CD4-positive, alpha-beta memory T cell (primary cell): ENCODE results near the gene HTR3B. TPM values are rescaled to one million over a fixed set of nuclear protein-coding genes. Genes with fewer than 3 reads are reported as not detected.

Source experiments
- CTCF ChIA-PET: fragments of 350-600 bp; sonication (Branson Sonifier 250); formaldehyde crosslinking; loops from one replicate; lab custom pipeline; 2021; ENCODE audit warnings: inconsistent platforms; ENCODE audit not compliant: partially characterized antibody; lab: Charles Lee
- POLR2A ChIA-PET: fragments of 350-600 bp; sonication (Branson Sonifier 250); formaldehyde crosslinking; loops from one replicate; lab custom pipeline; 2021; ENCODE audit not compliant: partially characterized antibody; lab: Charles Lee
- DNase-seq, 5 donors: peaks; one replicate each; pipeline versions ENCODE4 v3.0.0 to v3.0.0-alpha.2; 2020 to 2022; ENCODE audit warnings: mixed read lengths in 1 of 5
- H3K27ac ChIP-seq: one replicate; pipeline ENCODE4 v1.7.0; 2013; ENCODE audit warnings: low read depth, low read length
- H3K27me3 ChIP-seq: 2 replicates; pipeline ENCODE4 v1.7.0; 2013; ENCODE audit warnings: mild to moderate bottlenecking, low read length, moderate library complexity; ENCODE audit not compliant: insufficient read depth
- H3K36me3 ChIP-seq: 2 replicates; pipeline ENCODE4 v1.7.0; 2013; ENCODE audit warnings: mild to moderate bottlenecking, low read length, moderate library complexity; ENCODE audit not compliant: insufficient read depth
- H3K4me1 ChIP-seq: 2 replicates; pipeline ENCODE4 v1.7.0; 2013; ENCODE audit warnings: mild to moderate bottlenecking, low read length, moderate library complexity; ENCODE audit not compliant: insufficient read depth
- H3K4me3 ChIP-seq, 2 donors: one replicate each; pipeline ENCODE4 v1.7.0; 2013; ENCODE audit warnings: low read length in 2 of 2, mild to moderate bottlenecking in 1 of 2
- H3K9me3 ChIP-seq, 2 donors: one replicate each; pipeline ENCODE4 v1.7.0; 2013; ENCODE audit warnings: low read length in 2 of 2, control low read depth in 1 of 2; ENCODE audit not compliant: control insufficient read depth in 1 of 2
- H3K27ac Mint-ChIP-seq, 7 donors: one replicate each; pipeline ENCODE4 v1.8.0; 2020 to 2021; ENCODE audit warnings: mixed read lengths in 7 of 7, mild to moderate bottlenecking in 6 of 7, inconsistent platforms in 3 of 7, moderate library complexity in 3 of 7
- H3K27me3 Mint-ChIP-seq, 2 donors: one replicate each; pipeline ENCODE4 v1.8.0; 2020 to 2021; ENCODE audit warnings: mixed read lengths in 2 of 2
- H3K36me3 Mint-ChIP-seq, 2 donors: one replicate each; pipeline ENCODE4 v1.8.0; 2020 to 2021; ENCODE audit warnings: mixed read lengths in 2 of 2, inconsistent platforms in 1 of 2, mild to moderate bottlenecking in 1 of 2
- H3K4me1 Mint-ChIP-seq, 4 donors: one replicate each; pipeline ENCODE4 v1.8.0; 2020 to 2021; ENCODE audit warnings: mixed read lengths in 4 of 4, mild to moderate bottlenecking in 1 of 4
- H3K4me3 Mint-ChIP-seq, 8 donors: one replicate each; pipeline ENCODE4 v1.8.0; 2020 to 2021; ENCODE audit warnings: mixed read lengths in 8 of 8, mild to moderate bottlenecking in 7 of 8, moderate library complexity in 6 of 8, inconsistent platforms in 3 of 8
- H3K9me3 Mint-ChIP-seq, 8 donors: one replicate each; pipeline ENCODE4 v1.8.0; 2020 to 2021; ENCODE audit warnings: mixed read lengths in 8 of 8, mild to moderate bottlenecking in 5 of 8, inconsistent platforms in 3 of 8, moderate library complexity in 1 of 8
- intact Hi-C: fragments of 100-400 bp; cut with micrococcal nuclease; formaldehyde crosslinking; loops from one replicate; pipeline ENCODE4 v1.15.1; 2023
- polyA plus RNA-seq, 2 donors: library from polyadenylated mRNA; unstranded; fragments of 300-500 nt; fragmentation: Illumina TruSeq; gene quantifications; one replicate each; pipeline ENCODE4 v1.2.3, GENCODE V29; 2021
- total RNA-seq, 2 experiments: library from RNA; stranded (reverse); gene quantifications; one replicate each; pipeline ENCODE4 v1.2.3, GENCODE V29; 2021

HTR3B gene
- total and polyA plus RNA-seq, 4 experiments from 2014 or later: not detected

- H3K36me3 ChIP-seq: no peaks in the 10 kb centered on the region
- no peaks in the 10 kb centered on the region for H3K9me3 ChIP-seq
- H3K4me1 ChIP-seq: no peaks in the 10 kb centered on the region
- H3K4me3 Mint-ChIP-seq: no peak overlapping the region
- no peak for DNase-seq
- POLR2A ChIA-PET: no interaction called here
- intact Hi-C loops: no loop called here
- H3K36me3 Mint-ChIP-seq: no peaks in the 10 kb centered on the region
- peaks cover 7% of the 10 kb centered on the region for H3K27me3 ChIP-seq
- no peak overlapping the region for H3K27ac Mint-ChIP-seq
- H3K4me3 ChIP-seq: no peak overlapping the region
- no peaks in the 10 kb centered on the region for H3K4me1 Mint-ChIP-seq
- H3K27me3 Mint-ChIP-seq: peaks cover 16 to 25% of the 10 kb centered on the region in 2 donors
- H3K27ac ChIP-seq: no peak overlapping the region
- CTCF ChIA-PET: interaction anchor here (14.9 kb wide), 1 partner anchor 275 kb away, joined by 320 read pairs; no protein-coding TSS in a partner anchor
- H3K9me3 Mint-ChIP-seq: no peaks in the 10 kb centered on the region
Measured at GRCh38 chr11:113986351-113987140, 82.0 kb downstream of the HTR3B start.

GRCh38 chr11:113989381-113989780 is 84.8 kb downstream of the HTR3B start:
- Histone ChIP-seq H3K27me3 (no peaks in the 10 kb centered on the region), H3K36me3 (no peaks in the 10 kb centered on the region), H3K4me3 (no peak overlapping the region), H3K9me3 (no peaks in the 10 kb centered on the region), H3K27ac (no peak overlapping the region), H3K4me1 (no peaks in the 10 kb centered on the region)
- CTCF ChIA-PET: interaction anchor here (0.6 to 14.9 kb wide), 2 partner anchors 14 to 272 kb away, joined by 4 to 320 read pairs; no protein-coding TSS in a partner anchor
- Mint-ChIP-seq H3K4me3 (no peak overlapping the region), H3K36me3 (no peaks in the 10 kb centered on the region), H3K4me1 (no peaks in the 10 kb centered on the region), H3K27ac (no peak overlapping the region), H3K9me3 (no peaks in the 10 kb centered on the region), H3K27me3 (peaks cover 16 to 30% of the 10 kb centered on the region in 2 donors)
- no peak for DNase-seq
- intact Hi-C loops: no loop called here
- POLR2A ChIA-PET: no interaction called here

GRCh38 chr11:113989916-113990315 is 85.3 kb downstream of the HTR3B start:
- intact Hi-C loops: loop anchor here (5.0 kb wide), 2 partner anchors 93 to 202 kb away; no protein-coding TSS in a partner anchor

GRCh38 chr11:113991170-113991569 is 86.6 kb downstream of the HTR3B start:
- peaks cover 0 to 1% (median 0%) of the 10 kb centered on the region in 4 donors for H3K4me1 Mint-ChIP-seq
- peak in 1 of 5 donors; percentile 10 for DNase-seq
- Histone ChIP-seq H3K27me3 (no peaks in the 10 kb centered on the region), H3K4me1 (no peaks in the 10 kb centered on the region), H3K36me3 (no peaks in the 10 kb centered on the region), H3K9me3 (no peaks in the 10 kb centered on the region), H3K27ac (no peak overlapping the region), H3K4me3 (no peak overlapping the region)
- H3K4me3 Mint-ChIP-seq: no peak overlapping the region
- CTCF ChIA-PET: interaction anchor here (0.9 to 14.9 kb wide), 2 partner anchors 11 to 271 kb away, joined by 3 to 320 read pairs; no protein-coding TSS in a partner anchor
- H3K36me3 Mint-ChIP-seq: no peaks in the 10 kb centered on the region
- peaks cover 10 to 24% of the 10 kb centered on the region in 2 donors for H3K27me3 Mint-ChIP-seq
- intact Hi-C loops: loop anchor here (5.0 kb wide), 2 partner anchors 94 to 201 kb away; no protein-coding TSS in a partner anchor
- H3K9me3 Mint-ChIP-seq: no peaks in the 10 kb centered on the region
- no peak overlapping the region for H3K27ac Mint-ChIP-seq
- POLR2A ChIA-PET: no interaction called here

More at GRCh38 chr11:113989916-113990315, 85.3 kb downstream of the HTR3B start:
- no peak for DNase-seq
- H3K36me3 ChIP-seq: no peaks in the 10 kb centered on the region
- Mint-ChIP-seq H3K9me3 (no peaks in the 10 kb centered on the region), H3K4me1 (peaks cover 0 to 1% (median 0%) of the 10 kb centered on the region in 4 donors), H3K27me3 (peaks cover 15 to 28% of the 10 kb centered on the region in 2 donors), H3K27ac (no peak overlapping the region), H3K36me3 (no peaks in the 10 kb centered on the region), H3K4me3 (no peak overlapping the region)
- CTCF ChIA-PET: interaction anchor here (0.6 to 14.9 kb wide), 2 partner anchors 13 to 272 kb away, joined by 4 to 320 read pairs; no protein-coding TSS in a partner anchor
- H3K9me3 ChIP-seq: no peaks in the 10 kb centered on the region
- H3K4me3 ChIP-seq: no peak overlapping the region
- no peak overlapping the region for H3K27ac ChIP-seq
- POLR2A ChIA-PET: no interaction called here
- no peaks in the 10 kb centered on the region for H3K27me3 ChIP-seq
- H3K4me1 ChIP-seq: no peaks in the 10 kb centered on the region

- H3K9me3 Mint-ChIP-seq: no peaks in the 10 kb centered on the region
- H3K4me1 Mint-ChIP-seq: peaks cover 0 to 1% (median 0%) of the 10 kb centered on the region in 4 donors
- Histone ChIP-seq H3K27me3 (no peaks in the 10 kb centered on the region), H3K27ac (no peak overlapping the region), H3K4me1 (no peaks in the 10 kb centered on the region), H3K9me3 (no peaks in the 10 kb centered on the region), H3K4me3 (no peak overlapping the region), H3K36me3 (no peaks in the 10 kb centered on the region)
- no peaks in the 10 kb centered on the region for H3K36me3 Mint-ChIP-seq
- intact Hi-C loops: loop anchor here (5.0 kb wide), 2 partner anchors 95 to 200 kb away; no protein-coding TSS in a partner anchor
- H3K27ac Mint-ChIP-seq: no peak overlapping the region
- POLR2A ChIA-PET: no interaction called here
- CTCF ChIA-PET: interaction anchor here (1.3 to 14.9 kb wide), 5 partner anchors 15 to 270 kb away, joined by 4 to 320 read pairs (median 14); no protein-coding TSS in a partner anchor
- peaks cover 10 to 20% of the 10 kb centered on the region in 2 donors for H3K27me3 Mint-ChIP-seq
- H3K4me3 Mint-ChIP-seq: no peak overlapping the region
- DNase-seq: no peak
Measured at GRCh38 chr11:113991718-113992458, 87.3 kb downstream of the HTR3B start.

- no peaks in the 10 kb centered on the region for H3K36me3 Mint-ChIP-seq
- Histone ChIP-seq H3K4me3 (no peak overlapping the region), H3K4me1 (no peaks in the 10 kb centered on the region), H3K27ac (no peak overlapping the region), H3K9me3 (no peaks in the 10 kb centered on the region), H3K36me3 (no peaks in the 10 kb centered on the region), H3K27me3 (no peaks in the 10 kb centered on the region)
- ChIA-PET POLR2A (no interaction called here), CTCF (interaction anchor here (0.9 to 14.9 kb wide), 10 partner anchors 9 to 269 kb away, joined by 3 to 320 read pairs (median 8); no protein-coding TSS in a partner anchor)
- H3K27me3 Mint-ChIP-seq: peaks cover 9 to 20% of the 10 kb centered on the region in 2 donors
- H3K9me3 Mint-ChIP-seq: no peaks in the 10 kb centered on the region
- no peak overlapping the region for H3K27ac Mint-ChIP-seq
- intact Hi-C loops: loop anchor here (5.0 kb wide), 2 partner anchors 95 to 200 kb away; no protein-coding TSS in a partner anchor
- H3K4me3 Mint-ChIP-seq: no peak overlapping the region
- no peak for DNase-seq
- peaks cover 0 to 1% (median 0%) of the 10 kb centered on the region in 4 donors for H3K4me1 Mint-ChIP-seq
Measured at GRCh38 chr11:113992459-113993110, 88.0 kb downstream of the HTR3B start.
